HG03521 (cell line): ENCODE data around the gene VWC2L.

Experiments used
- ATAC-seq: cut with Tn5 transposase; IDR thresholded peaks from one replicate; pipeline ENCODE4 v1.9.1; 2021; ENCODE audit warnings: mild to moderate bottlenecking, moderate library complexity; ENCODE audit not compliant: unreplicated experiment

Gene VWC2L

DNA sequence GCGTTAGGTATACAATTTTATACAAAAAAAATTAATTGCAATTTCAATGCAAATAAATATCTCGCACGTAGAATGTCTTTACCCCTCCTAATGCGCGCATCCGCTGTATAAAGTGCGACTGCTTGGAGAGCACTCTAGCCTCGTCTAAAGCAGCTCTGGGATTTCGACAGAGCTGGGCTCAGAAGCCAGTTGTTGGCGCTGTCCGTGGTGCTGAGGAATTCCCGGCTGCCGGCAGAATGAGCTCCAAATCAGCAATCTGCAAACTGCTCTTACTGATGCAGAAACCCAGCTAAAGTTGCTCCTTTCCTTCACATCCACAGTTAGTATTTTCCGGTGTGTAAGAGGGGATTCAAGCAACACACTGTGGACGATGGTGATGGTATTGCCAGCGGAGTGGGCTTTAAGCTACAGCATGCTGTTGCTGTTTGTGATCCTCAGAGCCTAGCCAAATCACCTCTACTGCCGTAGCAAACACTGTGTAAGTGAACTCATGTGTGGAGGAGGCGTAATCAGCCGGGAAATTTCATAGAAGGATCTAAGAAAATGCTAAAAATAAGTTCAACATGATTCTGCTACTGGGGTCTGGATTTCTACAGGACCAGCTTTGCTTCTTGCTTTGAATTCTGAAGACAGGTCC lies at the start of gene VWC2L:
Gene VWC2L, plus strand, starts transcription at position 137 of the 637 bp plus-strand sequence. CDS start 3,140 bp downstream, outside the sequence.
- peak; percentile 70 for ATAC-seq

DNA sequence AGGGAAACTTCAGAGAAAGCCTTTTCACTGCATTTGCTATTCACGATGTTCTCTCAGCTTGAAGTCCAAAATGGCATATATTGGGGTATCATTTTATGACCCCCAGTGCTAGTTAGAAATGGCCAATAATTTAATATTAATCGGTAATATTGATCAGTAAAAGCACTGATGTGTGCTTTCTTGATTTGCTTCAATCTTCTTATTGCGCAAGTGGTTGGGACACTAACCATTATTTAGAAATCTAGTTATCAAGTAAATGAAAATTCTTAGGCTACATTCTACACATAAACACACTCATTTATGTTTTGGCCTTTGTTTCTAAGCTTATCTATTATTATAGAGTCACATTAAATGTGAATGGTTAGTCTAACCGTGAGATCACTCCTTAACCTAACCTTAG lies 49.7 kb upstream of the VWC2L start:
- ATAC-seq: no peak

DNA sequence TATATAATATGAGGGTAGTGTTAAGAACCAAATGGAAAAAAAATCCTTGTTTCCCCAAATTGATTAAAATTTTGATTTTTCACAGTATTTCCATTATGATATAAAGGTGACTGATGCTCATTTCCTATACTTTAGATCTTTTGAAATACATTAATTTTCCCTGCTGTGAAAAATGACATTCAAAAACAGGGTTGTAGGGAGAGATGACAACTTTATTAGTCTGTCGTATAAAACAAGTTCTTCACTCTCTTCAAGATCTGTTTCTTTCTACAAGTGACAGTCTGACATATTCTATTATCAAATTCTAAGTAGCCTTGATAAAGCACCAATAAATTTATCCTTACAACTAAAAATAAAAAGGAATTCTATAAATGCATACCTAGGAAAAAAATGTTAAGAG lies 45.3 kb upstream of the VWC2L start:
- ATAC-seq: no peak

DNA sequence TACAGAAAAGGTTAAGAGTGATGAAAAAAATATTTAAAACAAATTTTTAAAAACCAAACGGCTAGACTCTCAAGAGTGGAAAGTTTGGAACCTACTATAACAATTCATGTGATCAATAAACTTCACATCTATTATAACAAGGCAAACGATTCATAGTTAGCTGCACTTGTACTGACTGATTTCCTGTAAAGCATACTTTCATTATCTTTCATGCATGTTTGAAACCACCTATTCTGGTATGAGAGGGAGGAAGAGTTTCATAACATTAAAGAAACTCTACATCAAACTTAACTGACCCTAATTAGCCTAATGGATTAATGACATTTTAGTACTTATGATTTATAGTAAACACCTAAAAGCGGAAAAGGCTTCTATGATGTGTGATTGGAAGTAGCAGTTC lies 43.7 kb upstream of the VWC2L start:
- ATAC-seq: no peak

DNA sequence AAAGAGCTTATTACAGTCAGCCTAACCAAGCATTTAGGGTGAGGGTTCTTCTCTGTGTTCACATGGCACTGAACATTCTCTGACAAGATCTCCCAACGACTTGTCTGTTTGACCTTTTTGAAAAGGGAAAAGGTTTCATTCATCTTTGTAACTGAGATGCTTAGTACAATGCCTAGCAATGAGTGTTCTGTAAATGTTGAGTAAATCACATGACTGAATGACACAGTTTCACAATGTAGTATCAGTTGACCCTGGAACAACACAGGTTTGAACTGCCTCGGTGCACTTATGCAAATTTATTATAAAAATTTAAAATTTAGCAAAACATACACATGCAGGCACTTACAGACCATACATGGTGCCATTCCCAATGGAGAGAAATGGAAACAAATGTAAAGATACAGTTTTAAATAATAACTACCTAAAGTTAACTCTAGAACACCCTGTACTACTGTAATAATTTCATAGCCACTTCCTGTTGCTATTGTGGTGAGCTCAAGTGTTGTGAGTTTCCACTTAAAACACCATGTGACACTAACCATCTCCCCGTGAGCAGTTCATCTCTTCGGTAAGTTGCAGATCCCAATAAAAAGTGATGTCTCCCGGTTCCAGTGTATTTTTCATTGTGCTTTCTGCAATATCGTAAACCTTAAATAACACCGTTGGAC lies 34.1 kb upstream of the VWC2L start:
- no peak for ATAC-seq

DNA sequence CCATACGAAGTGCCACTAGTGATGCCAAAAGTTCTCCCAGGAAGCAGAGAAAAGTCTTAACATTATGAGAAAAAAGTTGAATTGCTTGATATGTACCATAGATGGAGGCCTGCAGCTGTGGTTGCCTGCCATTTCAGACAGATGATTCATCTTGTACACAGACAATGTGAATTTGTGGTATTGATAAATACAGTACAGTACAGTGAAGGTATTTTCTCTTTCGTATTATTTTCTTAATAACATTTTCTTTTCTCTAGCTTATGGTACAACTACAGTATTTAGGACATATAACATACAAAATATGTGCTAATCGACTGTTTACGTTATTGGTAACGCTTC lies 33.6 kb upstream of the VWC2L start:
- ATAC-seq: no peak

DNA sequence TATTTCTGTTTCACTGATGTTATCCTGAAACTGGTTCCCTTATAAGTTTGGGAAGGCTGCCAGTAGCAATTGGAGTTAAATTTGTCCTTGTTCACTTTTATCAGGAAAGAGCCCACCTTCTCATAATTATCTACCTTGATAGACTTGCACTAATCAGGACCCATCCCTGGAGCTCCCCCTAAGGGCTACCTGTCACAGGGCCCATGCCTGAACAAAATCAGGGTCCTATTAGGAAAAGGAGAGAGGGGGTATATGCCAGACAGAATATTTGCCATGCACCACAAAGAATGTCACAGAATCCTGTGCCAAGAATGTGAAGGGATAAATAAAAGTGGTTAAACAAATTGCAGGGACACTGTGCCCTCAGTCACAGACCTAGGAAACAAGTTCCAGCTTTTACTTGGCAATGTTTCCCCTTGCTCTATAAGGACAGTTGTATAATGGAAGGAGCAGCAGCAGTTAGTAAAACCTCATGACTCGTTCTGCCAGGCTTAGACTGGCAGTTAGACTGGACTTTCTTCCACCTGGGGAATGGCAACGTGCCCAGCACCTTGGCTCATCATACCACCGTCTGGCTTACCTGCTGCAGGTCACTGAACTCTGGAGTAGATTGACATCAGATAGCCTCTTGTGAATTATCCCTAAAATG lies 32.3 kb upstream of the VWC2L start:
- ATAC-seq: no peak

DNA sequence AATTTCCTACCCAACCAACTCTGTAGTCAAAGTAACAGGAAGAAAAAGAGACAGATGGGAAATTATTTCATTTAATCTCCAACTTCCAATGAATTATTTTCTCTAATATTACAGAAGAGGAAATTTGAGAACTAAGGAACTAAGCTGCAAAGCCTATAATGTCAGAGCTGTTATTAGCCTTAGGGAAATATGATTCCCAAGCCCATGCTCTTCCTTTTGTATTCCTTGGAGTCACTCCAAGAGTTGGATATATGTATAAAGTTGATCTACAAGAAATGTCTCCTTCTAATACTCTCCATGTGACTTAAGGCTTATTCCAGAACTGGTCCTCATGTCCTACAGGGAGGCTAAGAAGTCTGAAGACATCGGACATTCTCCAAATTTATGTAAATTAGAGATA lies 31.6 kb upstream of the VWC2L start:
- no peak for ATAC-seq

DNA sequence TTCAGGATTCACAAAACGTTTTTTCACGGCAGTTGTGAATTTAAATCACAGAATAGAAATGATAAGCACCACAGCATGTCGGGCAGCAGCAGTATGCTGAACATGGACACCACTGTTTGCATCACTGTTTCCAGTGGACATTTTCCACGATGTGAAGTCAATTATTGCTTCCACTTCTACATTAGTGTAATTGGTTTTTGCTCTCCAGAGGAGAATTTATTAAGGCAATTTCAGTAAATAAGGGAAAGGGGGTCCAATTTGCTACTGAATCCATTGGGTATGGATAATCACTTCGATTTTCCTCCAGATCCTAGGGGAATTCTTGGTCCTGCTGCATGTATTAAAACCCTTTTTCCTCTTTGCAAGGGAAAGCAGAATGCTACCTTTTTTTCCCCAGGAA lies 30.2 kb upstream of the VWC2L start:
- ATAC-seq: no peak

DNA sequence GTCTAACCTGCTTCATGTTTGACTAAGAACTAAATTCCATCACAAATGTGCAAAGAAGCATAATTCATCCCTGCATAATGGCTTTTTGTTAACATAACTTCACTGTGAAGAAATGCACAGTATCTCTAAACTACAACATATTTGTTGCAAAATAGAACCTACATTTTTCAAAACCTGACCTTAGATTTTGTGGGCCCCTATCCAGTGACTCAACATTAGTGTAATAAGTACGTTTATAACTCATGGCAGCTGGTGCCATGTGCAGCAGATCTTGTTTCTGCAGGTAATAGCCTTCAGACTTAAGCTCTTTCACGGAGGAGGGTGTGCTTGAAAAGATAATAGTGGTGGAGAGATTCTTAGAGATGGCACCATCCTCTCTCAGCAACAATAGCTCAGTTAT lies 28.6 kb upstream of the VWC2L start:
- no peak for ATAC-seq

DNA sequence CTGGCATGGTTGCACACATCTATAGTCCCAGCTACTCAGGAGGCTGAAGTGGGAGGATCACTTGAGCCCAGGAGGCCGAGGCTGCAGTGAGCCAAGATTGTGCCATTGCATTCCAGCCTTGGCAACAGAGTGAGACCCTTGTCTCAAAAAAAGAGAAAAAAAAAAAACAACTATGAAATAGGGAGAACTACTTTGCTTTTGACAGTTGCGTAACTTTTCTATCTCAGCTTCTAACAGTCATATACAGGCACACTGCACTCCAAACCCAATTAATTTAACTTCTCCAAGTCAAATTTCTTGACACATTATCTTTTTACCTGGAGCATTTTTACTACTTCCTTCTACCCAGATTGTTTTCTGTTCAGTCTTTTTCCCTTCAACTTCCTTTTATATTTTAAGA lies 24.1 kb upstream of the VWC2L start:
- no peak for ATAC-seq

DNA sequence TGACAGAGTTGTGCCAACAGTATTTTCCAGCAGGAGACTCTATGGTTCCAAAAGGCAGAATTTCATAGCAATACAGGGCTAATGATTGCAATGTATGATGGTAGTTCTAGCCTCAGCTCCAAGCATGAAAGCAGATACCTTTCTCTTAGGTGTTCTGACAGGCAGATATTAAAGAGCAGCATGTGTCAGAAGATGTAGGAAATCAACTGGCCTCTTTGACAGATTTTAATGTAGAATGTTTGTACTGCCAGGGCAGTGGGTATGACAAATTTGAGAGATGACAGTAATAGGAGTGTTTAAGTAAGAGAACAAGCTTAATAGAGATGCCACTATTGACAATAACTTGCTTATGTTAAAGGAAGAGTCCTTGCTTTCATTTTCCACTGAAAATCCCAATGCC lies 21.5 kb upstream of the VWC2L start:
- no peak for ATAC-seq

DNA sequence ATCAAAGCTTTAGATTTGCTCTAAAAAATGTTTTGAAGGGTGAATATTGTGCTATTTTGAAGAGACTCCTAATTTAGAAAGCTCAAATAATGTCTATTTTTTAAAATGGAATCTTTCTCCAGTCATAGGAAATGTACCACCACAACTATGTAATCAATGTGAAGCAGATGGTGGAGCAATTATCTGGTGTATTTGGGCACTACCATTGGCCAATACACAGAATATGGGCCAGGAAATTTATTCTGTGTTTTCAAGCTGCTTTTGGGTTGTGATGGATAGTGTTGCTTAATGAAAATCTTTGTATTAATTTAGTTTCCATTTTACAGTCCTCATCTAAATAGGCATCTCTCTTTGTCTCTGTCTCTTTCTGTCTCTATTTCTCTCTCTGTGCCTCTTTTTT lies 17.1 kb upstream of the VWC2L start:
- no peak for ATAC-seq

DNA sequence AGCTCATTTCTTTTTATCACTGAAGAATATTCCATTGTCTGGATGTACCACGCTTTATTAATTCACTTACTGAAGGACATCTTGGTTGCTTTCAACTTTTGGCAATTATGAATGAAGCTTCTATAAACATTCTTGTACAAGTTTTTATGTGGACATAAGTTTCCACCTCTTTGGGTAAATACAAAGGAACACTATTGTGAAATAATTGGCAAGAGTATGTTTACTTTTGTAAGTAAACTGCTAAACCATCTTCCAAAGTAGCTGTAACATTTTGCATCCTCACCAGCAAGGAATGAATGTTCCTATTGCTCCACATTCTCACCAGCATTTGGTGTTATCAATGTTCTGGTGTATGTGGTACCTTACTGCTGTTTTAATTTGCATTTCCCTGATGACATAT lies 15.8 kb upstream of the VWC2L start:
- ATAC-seq: no peak

DNA sequence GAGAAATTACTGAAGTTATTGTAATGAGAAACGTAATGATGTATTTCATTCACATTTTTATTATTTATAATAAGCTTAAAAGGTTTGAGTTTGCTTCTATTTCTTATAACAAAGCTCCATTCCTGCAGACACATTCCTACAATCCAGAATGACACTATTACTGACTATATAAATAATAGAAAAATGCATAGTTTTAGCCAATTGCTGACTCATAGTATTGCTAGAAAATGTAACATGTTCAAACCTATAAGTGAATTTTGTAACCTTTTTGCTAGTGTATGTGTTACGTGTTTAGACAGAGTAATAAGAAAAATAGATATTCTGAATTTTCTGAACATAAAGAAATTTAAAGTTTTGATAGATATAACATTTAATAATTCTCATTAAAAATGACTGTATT lies 9.3 kb upstream of the VWC2L start:
- ATAC-seq: no peak

DNA sequence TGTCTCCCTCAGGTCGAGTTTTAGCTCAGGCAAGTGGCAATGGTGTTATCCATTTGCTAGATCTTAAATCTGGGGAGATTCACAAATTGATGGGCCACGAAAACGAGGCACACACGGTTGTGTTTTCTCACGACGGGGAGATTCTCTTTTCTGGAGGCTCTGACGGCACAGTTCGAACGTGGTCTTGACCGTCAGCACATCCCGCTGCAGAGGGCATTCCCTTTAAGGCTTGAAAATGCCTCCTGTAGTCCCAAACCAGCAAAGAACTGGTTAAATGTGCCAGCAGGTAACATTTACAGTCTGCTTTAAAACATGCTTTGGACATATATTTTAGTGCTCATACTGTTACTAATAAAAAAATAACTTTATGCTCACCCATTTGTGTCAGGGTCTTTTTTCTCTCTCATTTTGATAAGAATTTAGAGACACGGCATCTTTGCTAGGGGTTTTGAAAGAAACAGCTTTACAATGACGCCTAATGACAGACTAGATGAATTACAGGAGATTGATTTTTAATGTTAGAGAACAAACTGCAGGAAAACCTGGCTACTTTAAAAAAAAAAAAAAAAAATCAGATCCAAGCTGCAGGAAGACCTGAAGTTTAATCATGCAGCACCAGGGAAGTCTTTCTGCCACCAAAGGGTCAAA lies 602 bp upstream of the VWC2L start:
- ATAC-seq: no peak

DNA sequence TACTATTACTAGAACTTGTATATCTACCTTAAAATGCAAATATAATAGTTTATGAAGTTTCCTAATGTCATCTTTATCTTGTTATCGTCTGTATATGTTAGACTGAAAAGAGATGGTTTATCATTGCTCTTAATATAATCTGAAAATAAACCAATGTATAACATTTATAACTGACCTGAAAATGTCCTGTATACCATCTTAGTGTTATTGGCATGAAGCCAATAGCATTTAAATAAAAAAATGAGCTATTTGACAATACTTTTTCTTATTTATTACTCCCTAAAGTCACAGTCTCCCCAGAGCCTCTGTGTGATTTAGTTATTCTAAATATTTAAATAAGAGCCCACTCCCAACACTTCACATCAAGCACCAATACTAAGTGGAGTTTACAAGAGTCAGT lies 1.8 kb downstream of the VWC2L start:
- ATAC-seq: no peak

DNA sequence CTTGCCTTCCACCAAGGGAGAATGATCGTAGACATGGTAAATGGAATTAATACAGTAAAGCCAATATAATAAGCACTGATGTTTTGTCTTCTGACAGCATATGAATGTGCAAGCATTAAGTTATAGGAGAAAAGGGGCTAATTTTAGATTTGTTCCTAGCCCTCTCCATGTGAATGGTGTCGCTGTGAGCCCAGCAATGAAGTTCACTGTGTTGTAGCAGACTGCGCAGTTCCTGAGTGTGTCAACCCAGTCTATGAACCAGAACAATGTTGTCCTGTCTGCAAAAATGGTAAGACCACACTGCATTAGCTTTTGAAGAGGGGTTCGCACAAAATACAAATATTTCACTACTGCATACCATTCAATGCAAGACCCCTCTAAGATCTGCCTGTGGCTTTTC lies 25.6 kb downstream of the VWC2L start:
- no peak for ATAC-seq

DNA sequence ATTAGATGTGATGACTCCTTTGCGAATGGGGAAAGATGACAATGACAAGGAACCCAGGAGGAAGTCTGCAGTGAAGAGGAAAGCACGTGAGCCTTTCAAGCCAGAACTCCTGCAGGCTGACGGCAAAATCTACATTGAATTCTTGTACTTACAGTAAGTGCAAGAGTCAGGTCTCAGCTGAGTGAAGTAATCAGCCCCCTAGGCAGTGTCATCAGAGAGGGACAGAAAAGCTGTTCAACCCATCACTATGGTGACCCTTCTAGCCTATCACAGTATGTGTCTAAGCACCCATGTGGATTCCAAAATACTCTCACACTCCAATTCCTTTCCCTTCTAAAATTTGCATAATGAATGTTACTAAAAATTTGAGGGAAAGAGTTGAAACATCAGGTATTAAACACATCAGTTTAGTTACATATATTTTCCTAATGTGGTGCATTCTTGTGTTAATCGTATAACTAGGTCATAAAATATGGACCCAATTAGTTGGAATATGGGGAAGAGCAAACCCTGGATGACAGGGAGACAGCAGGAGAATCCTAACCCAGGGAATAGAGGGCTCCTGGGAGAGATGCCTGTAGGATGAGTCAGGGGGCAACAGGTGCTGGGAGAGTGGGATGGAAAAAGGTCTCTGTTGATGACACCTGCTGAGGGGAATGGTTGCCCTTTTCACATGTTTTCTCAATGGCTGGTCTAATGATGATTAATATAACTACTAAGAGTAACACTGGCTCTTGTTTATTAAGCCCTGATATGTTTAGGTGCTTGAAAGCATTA lies 39.5 kb downstream of the VWC2L start:
- no peak for ATAC-seq

DNA sequence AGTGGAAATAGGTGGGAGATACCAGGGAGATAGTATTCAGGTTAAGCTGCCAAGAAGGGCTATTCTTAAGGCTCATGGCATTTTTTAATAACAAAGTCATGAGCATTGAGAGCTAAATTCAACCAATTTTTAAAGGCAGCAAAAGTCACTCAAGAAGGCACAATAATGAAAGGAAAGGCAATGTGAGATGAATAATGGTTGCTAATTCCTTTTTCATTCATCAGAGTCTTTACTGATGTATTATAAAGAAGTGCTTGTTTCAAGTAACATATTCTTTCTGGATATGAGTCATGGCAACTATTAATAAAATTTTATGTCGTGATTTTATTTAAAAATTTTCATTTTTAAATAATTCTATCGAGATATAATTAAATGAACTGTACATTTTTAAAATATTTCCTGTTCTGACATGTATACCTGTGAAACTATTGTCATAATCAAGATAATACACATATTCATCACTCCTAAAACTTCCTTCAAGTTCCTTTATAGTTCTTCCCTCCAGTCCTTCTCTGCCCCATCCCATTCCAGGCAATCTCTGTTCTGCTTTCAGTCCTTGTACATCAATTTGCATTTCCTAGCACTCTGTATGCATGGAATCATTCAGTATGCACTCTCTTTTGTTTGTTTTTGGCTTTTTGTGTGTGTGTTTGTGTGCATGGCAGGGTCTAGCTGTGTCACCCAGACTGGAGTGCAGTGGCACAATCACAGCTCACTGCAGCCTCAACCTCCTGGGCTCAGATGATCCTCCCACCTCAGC lies 40.8 kb downstream of the VWC2L start:
- ATAC-seq: no peak
